ENCODE measurements around the gene RAB1B.

The RAB1B gene

GRCh38 chr11:66311965-66312548, 43.6 kb downstream of the RAB1B start:
- TF ChIP-seq GATA3 (IDR thresholded peaks at IDR 0.05; ENCODE audit: low read depth, low read length) (no peak), GATA2 (IDR thresholded peaks at IDR 0.05; ENCODE audit: low read depth, low read length) (peak; percentile 43; the same call in 1 of the 2 replicates)

GRCh38 chr11:66312549-66313320, 44.3 kb downstream of the RAB1B start:
- TF ChIP-seq GATA2 (IDR thresholded peaks at IDR 0.05; ENCODE audit: low read depth, low read length) (no peak), GATA3 (IDR thresholded peaks at IDR 0.05; ENCODE audit: low read depth, low read length) (no peak)

DNA sequence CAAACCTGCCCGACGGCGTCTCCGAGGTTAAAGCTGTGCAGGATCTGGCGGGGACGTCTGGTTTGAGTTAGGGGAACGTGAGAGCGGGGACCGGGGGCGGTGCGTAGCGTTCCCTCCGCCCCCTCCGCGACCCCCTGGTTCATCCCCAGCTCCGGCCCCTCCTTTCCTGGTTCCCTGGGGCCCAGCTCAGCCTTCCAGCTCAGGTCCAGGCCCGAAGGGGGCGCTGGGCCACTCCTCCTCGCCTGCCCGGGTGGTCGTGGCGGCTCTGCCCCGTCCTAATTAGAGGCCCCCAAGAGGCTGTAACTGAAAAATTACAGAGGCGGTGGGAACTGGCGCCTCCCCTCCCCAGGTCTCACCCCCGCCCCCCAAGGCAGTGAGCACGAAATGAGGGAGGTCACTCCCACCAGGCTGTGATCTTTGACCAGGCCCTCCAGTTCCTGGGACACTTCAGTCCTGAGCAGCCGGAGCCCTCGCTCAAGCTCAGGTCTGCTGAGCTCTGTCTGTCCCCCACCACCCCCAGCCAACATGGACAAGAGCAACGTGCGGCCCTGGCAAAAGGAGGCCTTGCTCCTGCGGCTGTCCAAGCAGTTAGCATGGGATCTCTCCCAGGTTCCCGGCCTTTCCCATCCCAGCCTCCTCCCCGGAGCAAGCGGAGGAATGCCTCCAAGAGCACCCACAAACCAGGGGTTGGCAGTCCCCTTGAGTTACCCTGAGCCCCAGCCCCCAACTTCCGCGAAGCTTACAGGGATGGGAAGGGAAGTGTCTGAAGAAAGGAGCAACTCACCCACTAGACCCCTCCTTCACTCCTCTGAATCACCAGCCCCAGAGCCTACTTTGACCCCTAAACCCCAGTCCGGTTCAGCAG, 45.1 kb downstream of the RAB1B start:
- TF ChIP-seq GATA2 (IDR thresholded peaks at IDR 0.05; ENCODE audit: low read depth, low read length), result no peak

DNA sequence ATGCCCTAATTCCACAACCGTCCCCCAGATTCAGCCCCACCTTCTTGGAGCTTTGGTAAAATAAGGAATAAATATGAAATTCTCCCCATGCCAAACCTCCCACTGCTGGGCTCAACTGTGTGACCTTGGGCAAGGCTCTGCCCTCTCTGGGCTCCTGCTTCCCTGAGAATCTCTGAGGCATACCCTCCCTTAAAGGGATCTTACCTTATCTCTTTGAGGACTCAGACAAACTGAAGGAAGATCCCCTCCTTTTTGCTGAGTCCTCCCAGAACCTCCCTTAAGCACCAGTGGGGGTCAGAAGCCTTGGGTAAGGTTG, 45.7 kb downstream of the RAB1B start:
- no peak for TF ChIP-seq GATA2 (IDR thresholded peaks at IDR 0.05; ENCODE audit: low read depth, low read length)
- no peak for TF ChIP-seq GATA3 (IDR thresholded peaks at IDR 0.05; ENCODE audit: low read depth, low read length)

DNA sequence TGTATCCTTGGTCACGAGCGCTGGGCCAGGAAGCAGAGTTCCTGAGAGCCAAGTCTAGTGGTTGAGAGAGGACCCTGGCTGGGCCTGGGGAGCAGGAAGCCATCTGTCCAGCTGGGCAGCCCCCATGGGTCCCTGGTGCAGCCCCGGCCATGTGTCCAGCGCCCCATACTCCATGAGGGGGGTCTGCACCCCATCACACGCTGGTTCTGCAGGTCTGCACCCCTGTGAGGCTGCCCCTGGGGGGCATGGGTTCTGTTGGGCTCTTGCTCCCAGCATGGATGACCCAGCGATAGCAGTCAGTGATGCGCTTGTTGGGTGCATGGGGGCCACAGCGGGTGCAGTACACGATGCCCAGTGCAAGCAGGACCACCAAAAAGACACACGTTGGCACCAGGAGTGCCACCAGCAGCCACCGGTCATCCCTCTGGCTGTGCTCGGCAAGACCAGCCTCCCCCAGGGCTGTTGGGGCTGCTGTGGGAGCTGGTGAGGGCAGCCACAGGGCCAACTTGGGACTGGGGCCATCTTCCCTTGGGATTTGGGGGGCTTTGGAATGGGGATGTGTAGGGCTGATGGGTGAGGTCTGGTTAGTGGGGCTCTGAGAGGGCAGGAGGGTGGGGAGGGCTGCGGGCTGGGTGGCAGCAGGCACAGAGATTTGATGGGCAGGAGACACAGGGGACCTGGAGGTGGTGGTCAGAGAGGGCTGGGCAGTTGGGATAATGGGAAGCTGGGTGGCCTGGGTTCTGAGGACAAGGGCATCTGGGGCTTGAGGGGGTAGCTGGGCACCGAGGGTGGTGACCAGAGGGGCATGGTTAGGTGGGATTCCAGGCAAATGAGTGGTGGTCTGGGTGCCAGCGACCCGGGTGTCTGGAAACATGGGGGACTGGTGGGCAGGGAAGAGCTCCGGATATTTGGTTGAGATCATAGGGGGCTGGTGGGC, 46.4 kb downstream of the RAB1B start:
- no peak for TF ChIP-seq GATA2 (IDR thresholded peaks at IDR 0.05; ENCODE audit: low read depth, low read length)
- no peak for TF ChIP-seq GATA3 (IDR thresholded peaks at IDR 0.05; ENCODE audit: low read depth, low read length)

DNA sequence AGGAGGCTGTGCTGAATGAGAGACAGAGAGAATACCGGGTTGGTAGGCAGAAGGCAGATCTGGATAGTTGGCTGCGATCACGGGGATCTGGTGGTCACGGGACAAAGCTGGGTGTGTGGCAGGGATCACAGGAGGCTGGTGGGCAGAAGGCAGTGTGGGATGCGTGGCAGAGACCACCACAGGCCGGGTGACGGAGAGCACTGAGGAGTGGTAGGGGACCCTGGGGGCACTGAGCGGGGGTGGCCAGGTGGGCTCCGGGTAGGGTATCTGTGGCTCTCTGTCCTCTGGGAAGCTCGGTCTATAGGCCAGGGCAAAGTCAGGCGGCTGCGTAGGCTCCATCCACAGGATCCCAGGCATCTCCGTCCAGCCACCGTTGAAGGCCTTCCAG, 47.1 kb downstream of the RAB1B start:
- TF ChIP-seq GATA3 (IDR thresholded peaks at IDR 0.05; ENCODE audit: low read depth, low read length), result no peak
- no peak for TF ChIP-seq GATA2 (IDR thresholded peaks at IDR 0.05; ENCODE audit: low read depth, low read length)

DNA sequence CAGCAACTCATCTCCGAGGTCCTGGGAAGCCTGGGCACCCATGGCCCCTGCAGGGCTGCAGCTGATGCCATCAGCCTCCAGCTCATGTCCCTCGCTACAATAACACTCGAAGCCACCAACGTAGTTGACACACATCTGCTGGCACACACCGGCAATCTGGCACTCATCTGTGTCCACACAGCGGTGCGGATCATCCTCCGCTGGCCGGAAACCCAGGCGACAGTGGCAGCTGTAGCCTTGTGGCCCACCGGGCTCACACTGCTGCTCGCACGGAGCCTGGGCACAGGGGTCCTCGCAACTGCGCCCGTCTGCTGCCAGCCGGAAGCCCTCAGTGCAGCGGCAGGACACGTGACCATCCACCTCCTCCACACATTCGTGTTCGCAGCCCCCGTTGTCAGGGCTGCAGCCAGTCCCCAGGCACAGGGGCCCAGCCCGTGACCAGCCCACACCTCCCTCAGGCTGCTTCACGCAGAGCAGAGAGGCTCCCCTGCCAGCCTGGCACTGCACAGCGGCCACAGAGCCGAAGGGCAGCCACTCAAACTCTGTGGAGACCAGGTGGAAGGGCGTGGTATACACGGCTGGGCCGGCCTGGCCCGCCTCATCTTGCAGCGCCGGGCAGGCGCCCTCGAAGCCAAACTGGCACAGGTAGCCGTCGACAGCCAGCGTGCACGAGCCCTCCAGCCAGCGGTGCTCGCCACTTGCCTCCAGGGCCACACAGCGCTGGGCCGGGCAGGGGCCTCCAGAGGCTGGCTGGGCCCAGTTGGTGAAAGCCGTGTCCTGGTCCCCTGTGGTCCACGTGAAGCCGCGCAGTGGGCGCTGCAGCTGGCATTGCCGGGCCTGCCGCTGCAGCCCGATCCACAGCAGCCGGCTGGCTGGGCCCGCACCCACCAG, 47.7 kb downstream of the RAB1B start:
- no peak for TF ChIP-seq GATA3 (IDR thresholded peaks at IDR 0.05; ENCODE audit: low read depth, low read length)
- no peak for TF ChIP-seq GATA2 (IDR thresholded peaks at IDR 0.05; ENCODE audit: low read depth, low read length)

DNA sequence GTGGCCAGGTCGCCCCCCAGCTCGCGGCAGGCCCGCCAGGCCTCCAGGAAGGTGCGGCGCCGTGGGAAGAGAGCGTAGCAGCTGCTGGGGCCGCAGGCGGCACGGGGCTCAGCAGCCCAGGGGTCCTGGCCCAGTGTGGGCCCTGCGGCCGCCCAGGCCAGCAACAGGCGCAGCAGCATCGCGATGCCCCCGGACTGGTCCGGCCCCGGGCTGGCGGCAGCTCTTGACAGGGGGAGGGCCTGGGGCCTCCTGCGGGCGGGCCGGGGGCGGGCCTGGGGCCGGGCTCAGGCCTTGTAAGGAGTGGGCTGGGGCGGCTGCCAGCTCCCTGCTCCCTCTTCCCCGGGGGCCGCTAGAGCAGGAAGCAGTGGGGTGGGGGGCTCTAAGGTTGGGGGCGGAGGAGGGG, 48.4 kb downstream of the RAB1B start, which contains the start of gene CD248:
Gene CD248, minus strand, starts transcription at position 196 of the 403 bp plus-strand sequence. Its CDS starts 17 bp downstream, at position 179.
- TF ChIP-seq GATA3 (IDR thresholded peaks at IDR 0.05; ENCODE audit: low read depth, low read length) (no peak), GATA2 (IDR thresholded peaks at IDR 0.05; ENCODE audit: low read depth, low read length) (no peak)

- no peak for TF ChIP-seq GATA2 (IDR thresholded peaks at IDR 0.05; ENCODE audit: low read depth, low read length)
Measured at GRCh38 chr11:66317322-66317722, 48.9 kb downstream of the RAB1B start.

GRCh38 chr11:66317723-66318599, 49.5 kb downstream of the RAB1B start:
- TF ChIP-seq GATA3 (IDR thresholded peaks at IDR 0.05; ENCODE audit: low read depth, low read length), result no peak
- no peak for TF ChIP-seq GATA2 (IDR thresholded peaks at IDR 0.05; ENCODE audit: low read depth, low read length)

DNA sequence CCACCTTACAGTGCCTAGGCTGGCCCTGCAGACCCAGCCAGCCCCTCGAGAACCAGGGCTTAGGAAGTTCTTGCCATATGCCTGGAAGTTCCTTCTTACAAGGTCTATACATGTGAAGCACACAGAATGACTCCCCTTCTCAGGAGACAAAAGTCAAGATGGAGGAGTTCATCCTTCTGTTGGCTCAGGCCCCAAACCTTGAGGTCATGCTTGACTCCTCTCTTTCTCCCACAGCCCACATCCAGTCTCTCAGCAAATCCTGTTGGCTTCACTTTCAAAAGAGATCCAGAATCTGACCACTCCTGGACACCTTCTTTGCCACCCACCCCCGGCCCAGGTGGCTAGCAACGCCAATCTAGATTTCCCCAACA, 50.1 kb downstream of the RAB1B start:
- TF ChIP-seq GATA2 (IDR thresholded peaks at IDR 0.05; ENCODE audit: low read depth, low read length), result no peak

DNA sequence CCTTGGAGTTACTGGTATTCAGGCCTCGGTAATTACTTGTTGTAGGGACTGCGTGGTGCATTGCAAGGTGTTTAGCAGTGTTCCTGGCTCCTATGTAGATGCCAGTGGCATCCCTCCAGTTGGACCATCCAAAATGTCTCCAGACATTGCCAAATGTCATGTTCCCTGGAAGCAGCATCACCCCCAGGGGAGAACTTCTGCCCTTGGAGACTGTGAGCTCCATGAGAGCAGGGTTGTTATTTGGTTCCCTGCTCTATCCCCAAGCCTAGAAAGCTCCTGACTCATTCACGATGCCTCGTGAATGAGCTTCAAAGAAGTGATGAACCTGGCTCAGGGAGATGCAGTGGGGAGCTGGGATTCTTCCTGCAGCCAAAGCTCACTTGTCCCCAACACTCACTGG, 53.2 kb downstream of the RAB1B start:
- TF ChIP-seq GATA3 (IDR thresholded peaks at IDR 0.05; ENCODE audit: low read depth, low read length) (no peak), GATA2 (IDR thresholded peaks at IDR 0.05; ENCODE audit: low read depth, low read length) (no peak)
